MM.1S (cell line): ENCODE measurements around the gene HDAC10.

Source experiments
- DNase-seq: peaks from one replicate; pipeline ENCODE4 v3.0.0-alpha.2; 2015
- H2AFZ ChIP-seq: fragments of 300-600 bp; sonication (generic); 2 replicates; pipeline ENCODE4 v1.6.0; 2016; ENCODE audit warnings: antibody characterized with exemption, low read length
- H3F3A ChIP-seq: fragments of 300-600 bp; sonication (generic); 2 replicates; pipeline ENCODE4 v1.6.1; 2016; ENCODE audit warnings: mild to moderate bottlenecking, antibody characterized with exemption, low read length, moderate library complexity, mixed read lengths; ENCODE audit not compliant: insufficient read depth
- H3K27ac ChIP-seq: fragments of 300-600 bp; sonication (generic); 2 replicates; pipeline ENCODE4 v1.5.1; 2016; ENCODE audit warnings: mild to moderate bottlenecking, low read length
- H3K27me3 ChIP-seq: fragments of 300-600 bp; sonication (generic); replicated peaks from 2 replicates; pipeline ENCODE4 v1.6.0; 2016; ENCODE audit warnings: low read length; ENCODE audit not compliant: insufficient read depth
- H3K36me3 ChIP-seq: fragments of 300-600 bp; sonication (generic); replicated peaks from 2 replicates; pipeline ENCODE4 v1.6.1; 2016; ENCODE audit warnings: mild to moderate bottlenecking, low read length, mixed read lengths; ENCODE audit not compliant: insufficient read depth
- H3K4me1 ChIP-seq: fragments of 300-600 bp; sonication (generic); 2 replicates; pipeline ENCODE4 v1.6.1; 2016; ENCODE audit warnings: low read length, mixed read lengths
- H3K4me2 ChIP-seq: fragments of 300-600 bp; sonication (generic); 2 replicates; pipeline ENCODE4 v1.6.0; 2016; ENCODE audit warnings: low read depth, low read length
- H3K4me3 ChIP-seq: fragments of 300-600 bp; sonication (generic); 2 replicates; pipeline ENCODE4 v1.5.1; 2016; ENCODE audit warnings: low read length, mixed read lengths
- H3K79me2 ChIP-seq: fragments of 300-600 bp; sonication (generic); 2 replicates; pipeline ENCODE4 v1.6.1; 2016; ENCODE audit warnings: mixed run types, low read length, mixed read lengths
- H3K9ac ChIP-seq: fragments of 300-600 bp; sonication (generic); 2 replicates; pipeline ENCODE4 v1.6.1; 2016; ENCODE audit warnings: low read length, mixed read lengths
- H3K9me2 ChIP-seq: fragments of 300-600 bp; sonication (generic); replicated peaks from 2 replicates; pipeline ENCODE4 v1.6.1; 2016; ENCODE audit warnings: mild to moderate bottlenecking, low read length, mixed read lengths; ENCODE audit not compliant: insufficient read depth
- H3K9me3 ChIP-seq: fragments of 300-600 bp; sonication (generic); replicated peaks from 2 replicates; pipeline ENCODE4 v1.6.1; 2016; ENCODE audit warnings: mild to moderate bottlenecking, low read length, mixed read lengths; ENCODE audit not compliant: insufficient read depth
- H4K20me1 ChIP-seq: fragments of 300-600 bp; sonication (generic); 2 replicates; pipeline ENCODE4 v1.6.1; 2016; ENCODE audit warnings: mild to moderate bottlenecking, low read length, moderate library complexity, mixed read lengths; ENCODE audit not compliant: insufficient read depth
- CTCF ChIP-seq: fragments of 300-600 bp; sonication (generic); IDR thresholded peaks from 2 replicates; pipeline ENCODE4 v1.5.1; 2016; ENCODE audit warnings: antibody characterized with exemption, low read length, mixed read lengths
- EZH2 ChIP-seq: fragments of 300-600 bp; sonication (generic); optimal IDR thresholded peaks from 2 replicates; pipeline ENCODE3; 2017; ENCODE audit warnings: low read depth, mild to moderate bottlenecking, antibody characterized with exemption, low read length, mixed read lengths
- EZH2phosphoT487 ChIP-seq: fragments of 300-600 bp; sonication (generic); IDR thresholded peaks from 2 replicates; pipeline ENCODE4 v1.6.1; 2018; ENCODE audit warnings: antibody characterized with exemption, low read length

HDAC10 gene

GRCh38 chr22:50280708-50281383 lies 29.8 kb upstream of the HDAC10 start:
- no peak overlapping the region for H3K9ac ChIP-seq
- no peak overlapping the region for H3K27ac ChIP-seq
- no peak overlapping the region for H3K4me3 ChIP-seq
- H3K9me2 ChIP-seq, result no peaks in the 10 kb centered on the region
- H3K4me1 ChIP-seq, result 0 out of 2 replicates have a peak, but pooled peaks cover 5% of the 10 kb centered on the region
- H3K9me3 ChIP-seq, result no peaks in the 10 kb centered on the region
- no peak overlapping the region for H3K4me2 ChIP-seq
- H3K27me3 ChIP-seq, result no peaks in the 10 kb centered on the region
- H2AFZ ChIP-seq, result no peak overlapping the region
- no peaks in the 10 kb centered on the region for H3K79me2 ChIP-seq
- DNase-seq, result no peak
- no peaks in the 10 kb centered on the region for H3K36me3 ChIP-seq
- TF ChIP-seq EZH2phosphoT487 (no peak), EZH2 (no peak), CTCF (no peak)
- no peaks in the 10 kb centered on the region for H4K20me1 ChIP-seq
- H3F3A ChIP-seq, result peaks cover 4% of the 10 kb centered on the region; the same call in 1 of the 2 replicates

- no peaks in the 10 kb centered on the region for H3K79me2 ChIP-seq
- peaks cover 4% of the 10 kb centered on the region; the same call in 1 of the 2 replicates for H3F3A ChIP-seq
- no peaks in the 10 kb centered on the region for H4K20me1 ChIP-seq
- 0 out of 2 replicates have a peak, but pooled peaks cover 5% of the 10 kb centered on the region for H3K4me1 ChIP-seq
- TF ChIP-seq EZH2phosphoT487, result no peak
- no peak for TF ChIP-seq CTCF
- no peak for TF ChIP-seq EZH2
- H3K9me3 ChIP-seq, result no peaks in the 10 kb centered on the region
- no peaks in the 10 kb centered on the region for H3K36me3 ChIP-seq
- no peak overlapping the region for H3K4me2 ChIP-seq
- no peak overlapping the region for H3K9ac ChIP-seq
- no peak for DNase-seq
- no peaks in the 10 kb centered on the region for H3K9me2 ChIP-seq
- H3K4me3 ChIP-seq, result no peak overlapping the region
- H2AFZ ChIP-seq, result no peak overlapping the region
- H3K27ac ChIP-seq, result no peak overlapping the region
- no peaks in the 10 kb centered on the region for H3K27me3 ChIP-seq
These were observed 29.1 kb upstream of the HDAC10 start for GRCh38 chr22:50280022-50280707.

- no peaks in the 10 kb centered on the region for H3K9me2 ChIP-seq
- H3K36me3 ChIP-seq, result no peaks in the 10 kb centered on the region
- no peaks in the 10 kb centered on the region for H3K27me3 ChIP-seq
- no peaks in the 10 kb centered on the region for H4K20me1 ChIP-seq
- DNase-seq, result no peak
- H3K4me2 ChIP-seq, result no peak overlapping the region
- H3K4me3 ChIP-seq, result no peak overlapping the region
- H3K4me1 ChIP-seq, result 0 out of 2 replicates have a peak, but pooled peaks cover 7% of the 10 kb centered on the region
- no peak overlapping the region for H3K27ac ChIP-seq
- no peak overlapping the region for H2AFZ ChIP-seq
- no peaks in the 10 kb centered on the region for H3K79me2 ChIP-seq
- TF ChIP-seq EZH2phosphoT487, result no peak
- no peak for TF ChIP-seq CTCF
- no peak for TF ChIP-seq EZH2
- H3F3A ChIP-seq, result peaks cover 4% of the 10 kb centered on the region; the same call in 1 of the 2 replicates
- H3K9me3 ChIP-seq, result no peaks in the 10 kb centered on the region
- no peak overlapping the region for H3K9ac ChIP-seq
These were observed 28.0 kb upstream of the HDAC10 start for GRCh38 chr22:50278956-50279619.
